Stimulated activated CD8-positive, alpha-beta memory T cell treated with anti-CD3 and anti-CD28 coated beads, Interleukin-4, amount 100 ng/mL, for 24 hours (primary cell): ENCODE data around the gene CACNA1S.

Experiments
- DNase-seq: peaks from one replicate; pipeline ENCODE4 v3.0.0-alpha.2; 2020; ENCODE audit warnings: low read depth

The CACNA1S gene

DNA sequence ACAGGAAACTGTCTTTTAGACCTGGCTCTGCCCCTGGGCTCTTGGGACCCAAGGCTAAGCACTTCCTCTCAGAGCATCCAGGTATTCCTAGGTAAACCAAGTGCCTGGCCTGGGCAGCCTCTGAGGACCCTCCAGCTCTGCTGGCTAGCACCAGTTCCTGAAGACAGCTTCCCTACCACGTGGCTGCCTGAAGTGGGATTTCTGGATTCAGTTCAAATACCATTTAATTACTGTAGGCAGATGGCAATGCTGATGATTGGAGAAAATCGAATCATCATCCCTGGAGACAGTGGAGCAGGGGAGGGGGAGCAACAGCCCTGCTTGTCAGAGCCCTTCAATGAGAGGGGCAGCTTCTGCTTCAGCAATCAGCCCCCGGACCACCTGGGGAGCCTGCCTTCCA, 100.6 kb downstream of the CACNA1S start:
- no peak for DNase-seq

GRCh38 chr1:201009962-201010645, 102.1 kb downstream of the CACNA1S start:
- no peak for DNase-seq

- DNase-seq = no peak
Observed at GRCh38 chr1:201008666-201009360, 103.4 kb downstream of the CACNA1S start.

DNA sequence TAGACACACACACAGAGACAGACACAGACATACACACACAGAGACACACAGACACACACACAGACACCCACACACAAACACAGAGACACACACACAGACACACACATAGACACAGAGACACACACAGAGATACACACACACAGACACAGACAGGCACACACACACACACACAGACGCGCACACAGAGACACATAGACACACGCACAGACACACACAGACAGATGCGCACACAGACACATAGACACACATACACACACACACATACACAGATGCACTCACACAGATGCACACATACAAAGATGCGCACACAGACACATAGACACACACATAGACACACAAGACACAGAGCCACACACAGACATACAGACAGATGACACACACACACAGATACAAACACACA, 104.7 kb downstream of the CACNA1S start:
- DNase-seq = no peak

GRCh38 chr1:201006450-201006849, 105.8 kb downstream of the CACNA1S start:
- DNase-seq = no peak

- DNase-seq = no peak
Observed at GRCh38 chr1:201004732-201005131, 107.5 kb downstream of the CACNA1S start.

GRCh38 chr1:201004154-201004553, 108.1 kb downstream of the CACNA1S start:
- DNase-seq = no peak

DNA sequence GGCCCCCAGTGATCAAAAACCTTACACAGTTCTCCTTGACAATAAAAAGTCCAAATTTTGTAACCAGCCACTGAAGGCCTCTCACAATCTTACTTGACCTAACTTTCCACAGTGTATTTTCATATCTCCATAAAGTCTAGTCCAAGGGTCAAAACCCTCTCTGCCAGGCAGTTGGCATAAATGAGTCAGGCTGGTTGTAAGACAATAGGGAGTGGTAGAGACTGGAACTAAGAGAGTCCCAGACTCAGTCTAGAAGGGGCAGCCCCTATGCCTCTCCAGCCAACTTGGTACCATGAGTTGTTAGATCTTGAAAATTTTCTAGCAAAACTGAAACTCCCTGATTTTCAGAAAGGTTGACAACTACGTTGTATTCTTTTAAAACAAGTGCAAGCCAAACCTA, 109.7 kb downstream of the CACNA1S start:
- DNase-seq = no peak

DNA sequence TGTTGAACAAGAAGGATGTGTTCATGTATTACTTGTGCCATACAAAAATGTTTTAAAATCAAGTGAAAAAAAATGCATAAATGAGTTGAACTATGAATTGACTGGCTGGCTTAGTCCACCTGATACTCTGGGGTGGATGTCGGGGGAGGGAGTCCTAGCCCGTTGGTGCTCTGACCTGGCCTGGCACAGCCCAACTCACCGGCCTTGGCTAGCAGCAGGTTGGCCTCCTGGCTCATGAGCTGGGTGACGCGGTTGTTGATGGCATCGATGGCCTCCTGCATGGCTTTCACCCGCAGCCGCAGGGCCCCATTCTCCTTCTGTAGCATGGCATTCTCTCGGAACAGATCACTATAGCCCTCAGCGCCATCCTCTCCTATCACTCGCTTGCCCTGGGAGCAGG, 110.3 kb downstream of the CACNA1S start:
- DNase-seq = no peak

- DNase-seq = no peak
Observed at GRCh38 chr1:201000391-201000790, 111.8 kb downstream of the CACNA1S start.

DNA sequence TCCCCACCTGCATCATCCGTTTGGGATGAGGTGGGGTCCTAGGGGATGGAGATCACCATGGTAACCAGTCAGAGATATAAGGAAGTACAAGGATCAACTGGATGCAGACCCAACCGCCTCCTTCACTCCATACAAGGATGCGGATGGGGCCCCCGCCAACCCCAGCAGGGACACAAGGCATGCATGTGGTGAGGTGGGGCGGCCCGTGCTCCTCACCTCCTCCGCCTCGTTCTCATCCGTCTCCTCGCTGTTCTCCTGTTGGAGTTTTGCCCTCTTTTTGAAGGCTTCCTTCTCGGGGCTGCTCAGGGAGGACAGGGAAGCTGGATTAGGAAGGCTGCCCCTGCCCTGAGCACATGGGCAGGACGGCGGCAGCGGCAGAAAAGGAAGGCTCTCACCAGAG, 112.6 kb downstream of the CACNA1S start:
- no peak for DNase-seq

DNA sequence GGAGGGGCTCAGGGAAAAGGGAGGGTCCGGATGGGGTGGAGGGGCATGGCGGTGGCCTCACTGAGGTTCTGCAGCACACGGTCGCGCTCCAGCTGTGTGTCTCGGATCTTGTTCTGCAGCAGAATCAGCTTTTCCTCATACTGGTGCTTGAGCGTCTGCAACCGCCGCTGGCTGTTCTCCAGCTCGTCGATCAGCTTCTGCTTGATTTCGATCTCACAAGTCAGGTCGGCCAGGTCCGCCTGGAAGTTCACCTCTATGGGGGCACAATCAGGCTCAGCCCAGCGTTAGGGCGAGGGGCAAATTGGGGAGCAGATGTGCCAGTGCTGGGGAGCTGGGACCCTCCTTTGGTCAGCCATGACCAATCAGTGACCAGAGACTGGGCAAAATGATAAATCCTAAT, 113.9 kb downstream of the CACNA1S start:
- DNase-seq = no peak

DNA sequence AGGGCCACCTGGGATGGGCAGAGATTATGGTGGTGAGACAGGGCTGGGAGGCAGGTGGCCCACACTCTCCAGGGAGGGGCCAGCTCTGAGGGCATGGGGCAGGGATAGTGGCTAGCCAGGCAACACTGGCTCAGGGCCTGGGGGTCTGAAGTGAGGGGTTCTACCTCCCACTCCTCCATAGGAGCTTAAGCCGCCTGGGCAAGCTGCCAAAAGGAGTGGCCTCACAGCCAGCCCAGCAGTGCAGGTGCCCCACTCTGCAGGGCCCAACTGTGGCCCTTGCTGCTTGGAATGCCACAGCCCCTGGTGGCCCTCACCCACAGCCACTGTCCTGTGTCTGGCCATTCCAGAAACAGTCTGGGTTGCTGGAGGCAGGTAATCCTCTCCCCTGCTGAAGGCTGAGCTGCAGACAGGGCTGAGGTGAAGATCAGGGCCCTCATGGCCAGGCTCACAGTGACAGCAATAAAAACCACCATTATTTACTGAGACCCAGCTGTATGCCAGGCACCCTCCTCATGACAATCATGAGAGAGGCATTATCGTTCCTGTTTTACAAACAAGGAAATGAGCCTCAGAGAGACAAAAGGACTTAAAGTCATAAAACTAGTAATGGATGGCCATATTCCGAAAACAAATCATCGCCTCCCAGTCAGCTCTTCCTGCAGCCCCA, 119.7 kb downstream of the CACNA1S start:
- DNase-seq = no peak

DNA sequence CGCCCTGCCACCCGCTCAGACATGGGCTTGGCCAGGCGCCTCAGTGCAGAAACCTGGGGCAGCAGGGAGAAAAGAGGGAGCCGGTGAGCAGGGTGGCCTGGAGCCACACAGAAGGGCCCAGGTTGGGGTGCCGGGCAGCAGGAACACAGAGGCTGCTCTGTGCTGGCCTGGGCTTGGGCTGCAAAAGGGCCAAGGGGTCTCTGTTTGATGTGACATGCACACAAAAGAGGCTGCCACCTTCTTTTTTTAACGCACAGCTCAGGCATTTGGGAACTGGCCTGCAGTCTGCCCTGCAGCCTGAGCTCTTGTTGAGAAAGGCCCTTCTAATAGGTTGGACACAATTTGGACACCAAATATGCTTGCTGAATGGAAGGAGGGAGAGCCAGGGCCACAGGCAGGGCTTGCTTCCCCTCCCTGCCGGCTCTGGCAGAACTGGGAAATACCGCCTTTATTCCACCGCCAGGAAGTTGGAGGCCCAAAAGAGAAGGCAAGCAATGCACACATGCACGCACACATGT, 121.1 kb downstream of the CACNA1S start:
- no peak for DNase-seq

- DNase-seq = no peak
Observed at GRCh38 chr1:200990114-200990513, 122.1 kb downstream of the CACNA1S start.
